ENCODE data around the gene INSYN1. TPM values are rescaled to one million over a fixed set of nuclear protein-coding genes. Genes with fewer than 3 reads are reported as not detected.
"Not testable (repeated sequence)": the region's sequence is repeated elsewhere in the genome, so short reads cannot be mapped to it uniquely, and the experiment has no call there.

INSYN1 gene, protein sequence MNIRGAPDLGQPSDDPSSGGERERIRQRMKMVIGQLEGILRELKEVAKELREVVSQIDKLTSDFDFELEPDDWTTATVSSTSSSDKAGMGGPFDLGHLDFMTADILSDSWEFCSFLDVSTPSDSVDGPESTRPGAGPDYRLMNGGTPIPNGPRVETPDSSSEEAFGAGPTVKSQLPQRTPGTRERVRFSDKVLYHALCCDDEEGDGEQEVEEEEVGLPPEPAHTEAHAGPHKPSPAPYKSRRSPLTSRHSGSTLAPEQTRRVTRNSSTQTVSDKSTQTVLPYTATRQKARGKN
- total RNA-seq, result 5.0 TPM
- long read RNA-seq, result 0 reads

DNA sequence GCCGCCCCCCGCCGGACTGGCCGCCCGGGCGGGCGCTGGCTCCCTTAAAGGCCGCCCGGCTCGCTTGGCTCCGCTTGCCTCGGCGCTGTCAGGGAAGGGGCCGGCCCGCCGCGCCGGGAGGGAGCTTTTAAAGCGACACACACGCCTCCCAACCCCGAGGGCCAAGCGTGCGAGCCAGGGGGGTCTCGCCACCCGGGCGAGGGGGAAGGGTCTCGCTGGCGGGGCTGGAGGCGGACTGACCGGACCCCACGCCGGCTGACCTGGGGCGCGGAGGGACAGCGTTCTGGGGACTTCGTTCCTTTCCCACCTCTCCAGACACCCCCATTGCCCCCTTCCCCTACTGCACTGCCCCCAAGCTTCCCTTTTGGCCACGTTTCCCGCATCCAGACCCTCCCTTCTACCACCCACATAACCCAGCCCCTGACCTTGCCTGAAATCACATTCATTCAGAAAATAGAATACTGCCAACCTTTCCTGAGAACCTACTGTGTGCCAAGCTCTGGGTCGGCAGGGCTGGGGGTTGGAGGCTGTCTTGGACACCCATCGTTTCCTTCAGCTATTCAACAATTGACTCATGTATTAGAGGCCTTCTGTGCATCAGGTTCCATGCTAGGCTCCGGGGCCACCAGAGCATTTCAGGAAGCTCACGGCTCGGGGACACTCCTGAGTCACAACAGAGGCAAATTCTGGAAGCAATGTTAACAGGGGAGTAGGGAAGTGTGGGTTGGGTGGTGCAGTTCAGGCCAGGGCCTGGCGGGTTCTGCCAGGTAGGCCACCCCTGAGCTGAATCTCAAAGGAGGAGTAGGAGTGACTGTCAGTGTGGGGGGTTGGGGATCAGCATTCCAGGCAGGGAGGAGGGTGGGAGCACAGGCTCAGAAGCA is at the start of gene INSYN1:
Gene INSYN1, minus strand, starts transcription at position 102 of the 881 bp plus-strand sequence. CDS start 2,221 bp downstream, outside the sequence.
- DNase-seq (ENCODE audit: low spot score), result no peak

DNA sequence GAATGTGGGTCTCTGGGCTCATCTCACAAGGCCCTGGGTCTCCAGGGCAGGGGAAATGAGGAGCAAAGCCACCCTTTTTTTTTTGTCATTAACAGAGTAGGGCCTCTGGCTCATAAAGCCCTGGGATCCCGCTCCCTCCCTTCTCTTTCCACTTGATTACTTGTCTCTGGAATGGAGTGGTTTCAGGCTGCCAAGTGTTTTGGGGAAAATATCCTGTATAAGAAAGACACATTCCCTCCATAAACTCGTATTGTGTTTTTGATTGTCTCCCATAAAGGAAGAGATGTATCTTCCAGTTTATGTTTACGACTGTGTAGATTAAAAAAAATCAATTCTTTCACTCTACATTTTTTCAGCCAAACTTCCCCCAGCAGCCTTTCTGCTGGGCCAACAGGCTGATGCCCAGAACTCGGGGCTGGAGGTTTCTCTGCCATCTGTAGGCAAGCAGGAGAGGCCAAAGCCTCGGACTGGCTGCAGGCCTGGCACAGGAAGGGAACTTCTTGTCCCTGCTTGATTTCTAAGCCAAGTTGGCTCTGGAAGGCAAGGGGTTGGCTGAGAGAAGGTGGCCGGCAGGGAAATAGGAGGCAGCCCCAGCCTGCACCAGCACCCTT is 49.4 kb upstream of the INSYN1 start:
- no peak for DNase-seq (ENCODE audit: low spot score)

DNA sequence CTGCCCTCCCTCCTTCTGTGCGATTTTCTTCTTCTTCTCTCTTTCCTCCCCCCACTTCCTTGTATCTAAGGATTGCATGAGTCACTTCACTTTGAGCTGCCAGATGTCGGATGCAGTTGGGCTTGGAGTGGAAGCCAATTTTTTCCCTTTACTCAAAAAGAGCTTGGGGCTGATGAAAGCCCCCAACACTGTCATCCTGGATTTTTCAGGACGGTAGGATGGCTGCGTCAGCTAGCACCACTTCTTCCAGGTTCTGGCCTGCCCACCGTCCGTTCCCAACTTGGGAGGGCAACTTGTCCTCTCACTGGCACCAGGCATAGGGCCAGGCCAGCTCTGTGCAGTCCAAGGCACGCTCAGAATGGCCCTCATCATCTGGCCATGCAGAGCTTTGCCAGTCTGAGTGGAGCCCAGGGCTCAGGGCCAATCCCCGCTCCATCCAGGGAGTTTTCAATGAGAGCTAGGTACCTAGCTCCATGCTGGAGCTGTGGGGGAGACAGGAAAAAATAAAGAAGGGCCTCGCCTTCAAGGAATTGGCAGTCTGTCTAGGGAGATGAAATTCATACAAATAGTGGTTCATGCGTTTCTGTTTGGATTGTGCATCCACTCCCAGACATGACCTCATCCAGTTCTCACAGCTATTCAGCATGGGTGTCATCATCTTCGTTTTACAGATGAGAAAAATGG is 47.7 kb upstream of the INSYN1 start:
- no peak for DNase-seq (ENCODE audit: low spot score)

DNA sequence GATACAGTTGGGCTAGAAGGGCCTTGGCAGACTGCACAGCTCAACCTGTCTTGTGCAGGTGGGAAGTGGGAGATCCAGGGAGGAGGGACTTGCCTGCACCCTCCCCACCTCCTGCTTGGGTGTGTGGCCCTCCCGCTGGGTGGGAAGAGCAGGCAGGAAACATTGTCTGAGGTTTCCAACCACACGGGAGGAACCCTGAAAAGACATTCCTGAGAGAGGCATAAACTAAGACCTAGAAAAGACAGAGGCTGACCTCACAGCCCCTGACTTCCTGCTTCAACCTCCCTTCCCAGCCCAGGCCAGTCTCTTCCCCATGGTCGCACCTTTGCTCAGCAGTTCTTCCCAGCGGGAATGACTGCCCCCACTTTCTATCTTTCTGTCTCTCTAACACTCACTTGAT is 46.3 kb upstream of the INSYN1 start:
- DNase-seq (ENCODE audit: low spot score), result no peak

DNA sequence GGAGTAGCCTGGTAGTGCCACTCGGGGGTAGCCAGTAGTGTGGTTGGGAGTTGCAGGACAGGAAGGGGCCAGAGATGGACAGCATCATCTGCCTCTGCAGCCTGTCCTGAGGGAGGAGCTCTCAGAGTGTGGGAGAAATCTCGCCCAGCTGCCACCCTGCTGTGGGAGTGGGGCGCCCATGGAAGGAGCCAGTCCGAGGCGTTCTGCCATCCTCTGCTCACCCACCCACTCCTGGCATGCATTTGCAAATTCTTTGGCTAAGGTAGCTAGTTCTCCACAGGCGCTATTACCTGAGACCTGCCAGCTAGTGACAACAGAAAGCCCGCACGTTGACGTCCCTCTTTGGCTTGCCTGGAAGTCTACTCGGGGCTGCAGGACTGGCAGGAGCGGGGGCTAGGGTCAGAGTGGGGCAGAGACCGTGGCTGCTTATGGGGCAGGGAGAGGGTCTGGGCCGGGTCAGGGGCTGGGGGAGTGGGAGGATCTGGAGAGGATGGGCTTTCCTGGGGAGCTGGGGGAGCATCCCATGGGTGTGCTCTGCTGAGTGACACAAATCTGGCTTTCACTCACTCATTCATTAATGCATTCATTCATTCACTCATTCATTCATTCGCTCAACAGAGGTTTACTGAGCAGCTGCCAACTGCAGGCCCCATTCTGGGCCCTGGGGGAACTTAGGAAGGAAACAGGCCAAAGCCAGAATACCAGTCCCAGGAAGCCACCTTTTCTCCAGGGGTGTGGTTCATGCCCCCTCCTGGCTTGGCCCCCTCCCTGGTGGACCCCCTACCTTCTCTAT is 44.4 kb upstream of the INSYN1 start:
- no peak for DNase-seq (ENCODE audit: low spot score)

DNA sequence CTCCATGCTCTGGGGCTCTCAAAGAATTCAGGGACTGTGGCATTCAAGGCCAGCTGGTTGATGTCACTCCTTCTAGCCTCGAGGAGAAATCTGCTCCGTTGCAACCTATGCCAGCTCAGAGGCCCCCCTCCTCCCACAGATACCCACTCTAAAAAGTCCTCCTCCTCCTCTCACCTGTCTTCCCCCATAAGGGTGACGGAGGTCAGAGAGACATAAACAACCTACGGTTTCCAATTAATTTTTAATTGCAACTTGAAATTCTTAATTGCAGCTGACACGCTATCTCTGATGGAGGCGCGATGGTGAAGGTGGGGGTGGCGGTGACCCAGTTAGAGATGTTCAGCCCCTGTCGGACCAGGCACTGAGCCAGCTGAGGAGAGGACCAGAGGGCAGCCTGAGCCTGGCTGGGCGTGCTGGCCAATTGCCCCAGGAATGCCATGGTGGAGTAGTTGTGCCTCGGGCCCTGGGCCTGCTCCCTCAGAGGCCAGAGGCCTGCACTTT is 43.2 kb upstream of the INSYN1 start:
- no peak for DNase-seq (ENCODE audit: low spot score)

DNA sequence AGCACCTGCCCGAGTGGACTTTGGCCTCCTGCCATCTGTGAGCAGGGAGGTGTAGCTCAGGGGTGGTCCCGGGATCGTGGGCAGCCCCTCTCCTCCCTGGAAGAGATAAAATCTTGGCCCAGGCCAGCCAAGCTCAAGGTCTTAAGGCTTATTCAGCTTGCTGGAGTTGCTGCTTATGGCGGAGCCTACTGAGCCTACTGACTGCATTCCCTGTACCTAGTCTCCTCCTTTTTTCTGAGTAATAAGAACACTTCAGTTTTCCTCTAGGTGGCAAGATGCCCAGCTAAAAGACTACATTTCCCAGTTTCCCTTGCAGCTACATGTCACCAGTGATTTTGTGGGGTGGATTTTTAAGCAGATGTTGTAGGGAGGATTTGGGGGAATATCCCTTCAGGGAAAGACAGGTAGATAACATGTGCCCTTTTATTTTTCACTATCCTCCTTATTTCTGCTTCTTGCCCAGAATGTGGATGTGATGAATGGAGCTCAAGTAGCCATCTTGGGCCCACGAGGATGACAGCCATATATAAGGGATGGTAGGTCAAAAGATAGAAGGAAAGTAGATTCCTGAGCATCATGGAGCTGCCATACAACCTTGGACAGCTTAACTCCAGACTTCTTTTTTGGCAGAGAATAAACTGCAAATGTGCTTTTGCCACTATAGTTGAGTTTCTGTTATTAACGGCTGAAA is 41.4 kb upstream of the INSYN1 start:
- no peak for DNase-seq (ENCODE audit: low spot score)

DNA sequence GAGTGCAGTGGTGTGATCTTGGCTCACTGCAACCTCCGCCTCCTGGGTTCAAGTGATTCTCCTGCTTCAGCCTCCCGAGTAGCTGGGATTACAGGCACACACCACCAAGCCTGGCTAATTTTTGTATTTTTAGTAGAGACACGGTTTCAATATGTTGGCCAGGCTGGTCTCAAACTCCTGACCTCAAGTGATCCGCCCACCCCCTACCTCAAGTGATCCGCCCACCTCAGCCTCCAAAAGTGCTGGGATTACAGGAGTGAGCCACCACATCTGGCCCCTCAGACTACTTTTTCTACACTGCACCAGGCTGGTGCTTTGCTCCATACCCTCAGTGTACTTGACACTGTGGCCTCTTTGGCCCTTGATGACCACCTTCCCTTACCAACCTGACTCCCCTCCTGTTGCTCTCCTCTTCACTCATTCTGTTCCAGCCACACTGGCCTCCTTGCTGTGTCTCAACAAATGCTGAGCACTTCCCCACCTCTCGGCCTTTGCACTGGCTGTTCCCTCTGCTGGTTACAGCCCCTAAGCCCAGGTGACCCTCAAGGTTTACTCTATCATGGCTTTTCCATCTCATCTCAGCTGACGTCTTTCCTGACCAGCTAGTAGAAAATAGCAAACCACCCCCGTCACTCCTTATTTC is 39.9 kb upstream of the INSYN1 start:
- not testable (repeated sequence) for DNase-seq (ENCODE audit: low spot score)

DNA sequence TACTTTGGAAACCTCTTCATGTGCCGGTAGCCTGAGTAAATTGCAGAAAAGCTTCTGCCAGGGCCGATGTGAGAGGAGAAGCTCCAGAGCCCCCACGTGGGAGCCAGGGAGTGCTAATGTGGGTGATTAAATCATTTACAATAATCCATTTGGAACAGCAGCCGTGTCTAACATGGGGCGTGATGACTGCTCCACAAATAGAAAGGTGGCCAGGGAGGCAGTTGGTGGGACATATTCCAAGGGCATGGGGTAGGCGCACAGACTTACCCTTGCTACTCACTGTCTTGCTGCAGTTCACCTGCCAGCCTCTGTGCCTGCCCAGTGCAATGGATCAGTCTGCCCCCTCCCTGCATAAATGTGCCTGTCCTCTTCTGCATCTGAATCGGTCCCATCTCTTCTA is 39.3 kb upstream of the INSYN1 start:
- DNase-seq (ENCODE audit: low spot score), result no peak

DNA sequence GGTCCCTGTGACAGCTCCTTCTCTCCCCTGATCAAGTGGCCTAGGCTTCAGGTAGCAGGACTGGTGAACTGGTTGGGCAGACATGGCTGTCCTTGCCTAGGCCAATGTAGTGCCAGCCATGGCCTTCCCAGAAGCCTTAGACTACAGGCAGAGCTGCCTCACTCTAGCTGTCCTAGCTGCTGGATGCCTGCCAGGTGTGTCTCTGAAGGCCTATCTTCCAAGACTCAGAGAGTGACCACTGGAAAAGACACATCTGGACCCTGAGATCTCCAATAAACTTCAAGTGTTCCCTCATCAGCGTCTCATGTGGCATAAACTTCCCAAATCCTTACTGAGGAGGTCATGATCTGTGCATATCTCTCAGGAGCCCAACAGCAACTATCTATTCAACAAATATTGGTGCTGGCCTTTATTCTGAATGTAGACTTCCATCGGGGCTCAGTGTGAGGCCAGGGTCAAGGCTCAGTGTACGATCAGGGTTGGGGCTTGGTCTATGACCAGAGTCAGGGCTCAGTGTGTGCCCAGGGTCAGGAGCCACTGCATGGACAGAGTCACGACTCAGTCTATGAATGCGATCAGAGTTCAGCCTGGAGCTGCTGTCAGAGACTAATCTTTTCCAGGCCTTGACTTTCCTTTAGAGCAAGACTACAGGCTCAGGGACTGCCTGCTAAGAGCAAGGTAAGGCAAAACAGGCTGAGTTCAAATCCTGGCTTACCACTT is 36.5 kb upstream of the INSYN1 start:
- DNase-seq (ENCODE audit: low spot score), result no peak

DNA sequence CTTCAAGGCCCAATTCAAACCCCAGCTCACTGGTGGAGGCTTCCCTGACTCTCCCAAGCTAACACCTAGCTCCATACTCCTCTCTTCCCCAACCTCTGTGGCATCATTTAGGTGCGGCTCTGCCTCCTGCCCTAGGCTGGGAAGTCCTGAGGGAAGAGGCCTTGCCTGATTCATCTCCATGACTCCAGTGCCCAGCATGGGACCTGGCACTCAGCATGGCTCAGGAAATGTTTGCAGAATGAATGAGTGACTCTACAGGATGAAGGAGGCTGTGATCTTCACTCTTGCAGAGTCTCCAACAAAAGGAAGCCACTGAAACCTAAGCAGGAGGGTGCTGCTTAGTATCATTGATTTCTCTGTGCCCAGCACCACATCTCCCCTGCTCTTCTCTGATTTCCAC is 34.5 kb upstream of the INSYN1 start:
- no peak for DNase-seq (ENCODE audit: low spot score)

DNA sequence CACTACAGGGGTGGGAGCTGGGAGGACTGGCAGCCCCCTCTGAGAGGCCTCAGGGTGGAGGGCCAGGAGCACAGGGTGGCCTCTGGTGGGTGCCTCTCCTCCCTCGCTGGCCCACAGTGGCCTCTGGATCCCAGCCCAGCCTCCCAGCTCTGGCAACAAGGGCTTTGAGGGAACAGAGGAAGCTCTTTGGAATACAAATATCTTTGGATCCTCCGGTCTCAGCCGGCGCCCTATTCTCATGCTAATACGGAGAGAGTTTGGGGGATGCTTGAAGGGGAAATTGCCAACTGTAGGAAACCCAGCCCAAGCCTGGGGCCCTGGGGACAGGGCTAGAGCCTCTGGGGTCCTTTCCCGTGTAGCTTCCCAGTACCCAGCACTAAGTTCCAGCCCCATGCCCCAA is 33.4 kb upstream of the INSYN1 start:
- no peak for DNase-seq (ENCODE audit: low spot score)

DNA sequence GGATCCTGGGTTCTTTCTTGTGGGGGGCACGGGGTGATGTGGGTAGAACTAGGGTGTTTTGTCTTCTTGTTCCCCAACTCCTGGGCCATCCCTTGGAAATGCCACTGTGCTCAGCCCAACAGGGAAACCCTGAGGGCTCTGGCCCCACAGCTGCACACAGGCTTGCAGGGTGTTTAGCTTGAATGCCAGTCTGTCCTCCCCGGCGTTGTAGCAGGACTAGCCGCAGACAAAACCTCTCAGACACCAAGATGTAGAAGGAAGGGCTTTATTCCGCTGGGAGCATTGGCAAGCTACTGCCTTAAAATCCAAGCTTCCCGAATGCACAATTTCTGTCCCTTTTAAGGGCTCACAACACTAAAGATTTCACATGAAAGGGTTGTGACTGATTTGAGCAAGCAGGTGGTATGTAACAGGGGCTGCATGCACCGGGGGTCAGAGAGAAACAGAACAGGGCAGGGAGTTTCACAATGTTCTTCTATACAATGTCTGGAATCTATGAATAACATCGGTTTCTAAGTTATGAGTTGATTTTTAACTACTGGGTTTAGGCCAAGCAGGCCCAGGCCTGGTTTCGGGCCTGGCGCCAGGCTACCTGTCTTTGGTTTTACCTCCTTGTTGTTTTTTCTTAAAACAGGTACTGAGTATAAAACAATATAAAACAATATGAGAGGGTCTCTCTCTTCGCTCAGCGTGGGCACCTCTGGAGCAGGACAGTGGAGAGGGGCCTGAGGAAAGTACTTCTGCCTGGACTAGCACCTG is 32.3 kb upstream of the INSYN1 start:
- DNase-seq (ENCODE audit: low spot score), result not testable (repeated sequence)

DNA sequence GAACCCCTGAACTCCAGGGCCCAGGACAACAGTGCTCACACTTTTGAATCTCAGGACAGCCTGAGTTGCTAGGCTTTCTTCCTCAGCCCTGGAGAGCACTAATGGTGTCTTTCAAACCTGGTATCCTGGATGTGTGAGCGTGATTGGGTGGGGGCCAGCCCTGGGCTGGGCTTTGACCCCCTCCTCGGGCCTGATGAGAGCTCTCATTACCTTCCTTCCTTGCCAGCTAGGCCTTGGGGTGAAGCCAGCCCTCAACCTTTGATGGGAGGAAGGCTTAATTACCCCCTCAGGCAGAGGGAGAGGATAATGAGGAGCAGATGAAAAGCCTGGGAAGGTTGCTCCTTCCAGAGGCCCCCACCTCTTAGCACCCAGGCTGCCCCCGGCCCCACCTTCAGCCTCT is 31.1 kb upstream of the INSYN1 start:
- DNase-seq (ENCODE audit: low spot score), result no peak

DNA sequence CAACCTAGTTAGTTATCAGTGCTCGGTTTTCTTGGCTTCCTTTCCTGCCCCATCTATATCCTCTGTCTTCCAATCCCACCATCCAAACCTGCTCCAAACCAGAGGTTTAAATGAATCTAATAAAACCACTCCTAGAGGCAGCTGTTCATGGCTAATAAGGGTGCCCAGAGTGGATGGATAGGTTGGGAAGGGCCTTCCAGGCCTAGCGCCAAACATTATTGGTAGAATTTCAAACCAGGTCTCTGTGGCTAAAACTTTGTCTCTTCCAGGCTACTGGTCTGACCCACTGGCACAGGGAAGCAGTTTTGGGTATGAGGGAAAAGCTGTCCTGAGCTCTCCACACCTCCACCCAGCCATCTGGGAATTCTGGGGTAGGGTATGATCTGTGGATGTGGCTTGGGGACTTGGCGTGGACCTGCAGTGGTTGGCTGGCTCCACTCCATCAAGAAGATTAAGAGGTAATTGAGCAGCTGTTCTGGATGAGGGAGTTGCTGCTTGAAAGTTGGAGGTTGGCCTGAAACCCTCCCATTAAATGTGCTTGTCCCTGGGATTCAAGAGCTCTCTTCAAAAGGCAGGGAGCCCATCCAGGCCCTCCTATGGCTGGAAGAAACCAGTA is 29.3 kb upstream of the INSYN1 start:
- no peak for DNase-seq (ENCODE audit: low spot score)

DNA sequence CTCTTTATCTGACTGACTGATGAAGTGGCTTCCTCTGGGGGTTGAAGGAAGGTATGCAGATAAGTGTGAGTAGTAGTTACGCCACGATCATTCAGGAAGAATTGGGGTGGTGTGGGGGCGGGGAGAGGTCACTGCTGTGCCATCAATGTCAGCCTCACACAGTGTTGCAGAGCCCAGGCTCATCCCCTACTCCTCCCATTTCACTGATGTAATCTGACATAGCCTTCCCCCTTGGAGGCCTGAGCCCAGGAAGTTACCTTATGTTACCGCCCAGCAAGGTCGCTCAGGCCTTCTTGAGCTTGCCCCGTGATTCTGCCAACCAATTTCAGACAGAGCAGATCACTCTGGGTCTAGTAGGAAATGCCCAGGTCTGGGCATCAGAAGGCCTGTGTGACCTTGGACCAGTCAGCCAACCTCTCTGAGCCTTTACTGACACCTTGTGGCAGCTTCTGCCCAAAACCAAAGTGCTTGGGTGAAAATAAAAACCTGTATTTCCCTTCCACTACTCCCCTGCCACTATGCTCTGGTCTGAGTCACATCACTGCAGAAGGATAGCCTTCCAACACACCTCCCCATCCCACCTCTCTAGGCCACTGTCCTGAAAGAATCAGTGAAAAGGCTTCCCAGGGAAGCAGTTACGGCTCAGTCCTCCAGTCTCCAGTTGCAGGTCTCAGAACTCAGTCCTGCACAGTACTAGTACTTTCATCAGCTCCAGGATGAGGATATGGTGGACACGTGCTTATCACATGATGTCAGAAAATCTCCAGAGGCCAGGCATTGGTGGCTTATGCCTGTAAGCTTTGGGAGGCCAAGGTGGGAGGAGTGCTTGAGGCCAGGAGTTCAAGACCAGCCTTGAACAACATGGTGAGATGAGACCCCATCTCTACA is 28.1 kb upstream of the INSYN1 start:
- DNase-seq (ENCODE audit: low spot score), result no peak
